Endothelial cell of umbilical vein (primary cell): Measurements from ENCODE around the gene MORC3. TPM values are rescaled to one million over a fixed set of nuclear protein-coding genes. Genes with fewer than 3 reads are reported as not detected.

ENCODE experiments used
- BruUV-seq: library from RNA; stranded (reverse); fragments of 400-500 nt; replicated peaks from 2 replicates; lab custom pipeline; 2021; lab: Mats Ljungman, UMichigan
- CTCF ChIA-PET: fragments of 300-600, 350-600 bp; sonication (Branson Sonifier 250); formaldehyde crosslinking; loops from one replicate; lab custom pipeline; 2021; ENCODE audit warnings: antibody characterized with exemption, inconsistent platforms; lab: Charles Lee
- POLR2A ChIA-PET: fragments of 300-600, 350-600 bp; sonication (Branson Sonifier 250); formaldehyde crosslinking; loops from one replicate; lab custom pipeline; 2021; ENCODE audit warnings: antibody characterized with exemption, inconsistent platforms; lab: Charles Lee
- DNase-seq: peaks from one replicate; pipeline ENCODE4 v3.0.0-alpha.2; 2011; ENCODE audit warnings: low read depth, low spot score
- FAIRE-seq: peaks from 2 replicates; lab custom pipeline; 2011; peaks lifted over from hg19 to GRCh38; lab: Jason Lieb, UNC
- H2AFZ ChIP-seq: 2 replicates; pipeline ENCODE4 v1.6.0; 2012; ENCODE audit warnings: low read depth, low read length, control low read depth, inconsistent platforms
- H3K27ac ChIP-seq: 2 replicates; pipeline ENCODE4 v1.5.1; 2011; ENCODE audit warnings: low read depth, mild to moderate bottlenecking, control low read depth, low read length, moderate library complexity; ENCODE audit not compliant: insufficient read depth
- H3K27me3 ChIP-seq, 2 experiments: 2 replicates each; pipeline versions ENCODE4 v1.6.0 to v1.6.1; 2011; ENCODE audit warnings: low read length in 2 of 2, mixed read lengths in 1 of 2; ENCODE audit not compliant: control insufficient read depth in 2 of 2, insufficient read depth in 2 of 2
- H3K36me3 ChIP-seq, 2 experiments: 2 replicates in 1 of 2; 3 replicates in 1 of 2; pipeline ENCODE4 v1.5.1; 2011; ENCODE audit warnings: low read length in 2 of 2, mild to moderate bottlenecking in 1 of 2, moderate library complexity in 1 of 2; ENCODE audit not compliant: control insufficient read depth in 2 of 2, insufficient read depth in 2 of 2; ENCODE audit errors: extremely low read depth in 1 of 2
- H3K4me1 ChIP-seq: 3 replicates; pipeline ENCODE4 v1.5.1; 2011; ENCODE audit warnings: mild to moderate bottlenecking, low read length; ENCODE audit not compliant: control insufficient read depth, insufficient read depth; ENCODE audit errors: extremely low read depth
- H3K4me2 ChIP-seq: 2 replicates; pipeline ENCODE4 v1.6.1; 2011; ENCODE audit warnings: low read length, control low read depth, mixed read lengths; ENCODE audit not compliant: insufficient read depth
- H3K4me3 ChIP-seq, 3 experiments: fragments of 200-600 bp in 1 of 3; sonication (generic), shearing (Covaris generic) in 1 of 3; replicated peaks in 1 of 3; 2 replicates each; pipeline ENCODE4 v1.5.1; 2011 to 2016; ENCODE audit warnings: control low read depth in 3 of 3, low read length in 3 of 3, mild to moderate bottlenecking in 2 of 3, inconsistent platforms in 1 of 3, low read depth in 1 of 3, moderate library complexity in 1 of 3; ENCODE audit not compliant: insufficient read depth in 1 of 3
- H3K79me2 ChIP-seq: 2 replicates; pipeline ENCODE4 v1.6.0; 2012; ENCODE audit warnings: low read length, inconsistent platforms; ENCODE audit not compliant: control insufficient read depth, insufficient read depth
- H3K9ac ChIP-seq: replicated peaks from 2 replicates; pipeline ENCODE3; 2011; ENCODE audit warnings: low read length, control low read depth; ENCODE audit not compliant: insufficient read depth; ENCODE audit errors: extremely low read depth
- H3K9me1 ChIP-seq: replicated peaks from 3 replicates; pipeline ENCODE4 v1.6.0; 2011; ENCODE audit warnings: mild to moderate bottlenecking, low read length; ENCODE audit not compliant: control insufficient read depth, insufficient read depth; ENCODE audit errors: extremely low read depth
- H3K9me3 ChIP-seq: replicated peaks from 2 replicates; pipeline ENCODE4 v1.5.1; 2012; ENCODE audit warnings: low read length, inconsistent platforms; ENCODE audit not compliant: control insufficient read depth, insufficient read depth
- H4K20me1 ChIP-seq: replicated peaks from 2 replicates; pipeline ENCODE3; 2011; ENCODE audit warnings: mild to moderate bottlenecking, low read length; ENCODE audit not compliant: control insufficient read depth, insufficient read depth; ENCODE audit errors: extremely low read depth
- EZH2 ChIP-seq: IDR thresholded peaks from 2 replicates; pipeline ENCODE4 v1.6.1; 2012; ENCODE audit warnings: borderline replicate concordance, low read depth, mild to moderate bottlenecking, moderate library complexity, low read length, inconsistent platforms; ENCODE audit not compliant: severe bottlenecking
- FOS ChIP-seq: IDR thresholded peaks from 2 replicates; pipeline ENCODE4 v1.6.1; 2011; ENCODE audit warnings: mild to moderate bottlenecking, low read length, moderate library complexity, borderline replicate concordance; ENCODE audit not compliant: insufficient read depth
- GATA2 ChIP-seq: IDR thresholded peaks from 2 replicates; pipeline ENCODE4 v1.7.0; 2011; ENCODE audit warnings: low read depth, mild to moderate bottlenecking, moderate library complexity, mixed read lengths, low read length; ENCODE audit not compliant: insufficient read length, insufficient read depth
- JUN ChIP-seq: IDR thresholded peaks from 2 replicates; pipeline ENCODE4 v1.6.1; 2011; ENCODE audit warnings: borderline replicate concordance, low read depth; ENCODE audit not compliant: insufficient read length, insufficient read depth
- MYC ChIP-seq: IDR thresholded peaks from one replicate; pipeline ENCODE4 v1.6.1; 2011; ENCODE audit warnings: mild to moderate bottlenecking, low read depth, low read length
- POLR2A ChIP-seq: IDR thresholded peaks from 2 replicates; pipeline ENCODE4 v1.6.1; 2012; ENCODE audit warnings: low read depth, mild to moderate bottlenecking, control low read depth, low read length
- POLR2AphosphoS5 ChIP-seq: IDR thresholded peaks from 2 replicates; pipeline ENCODE4 v1.6.1; 2012; ENCODE audit warnings: low read depth, mild to moderate bottlenecking, control low read depth, low read length, moderate library complexity; ENCODE audit not compliant: insufficient read depth
- dilution Hi-C: fragments of 300-500 bp; cut with MboI; formaldehyde crosslinking; loops from one replicate; pipeline ENCODE4 v1.15.0; 2019; ENCODE audit warnings: low sequenced_read_pairs; ENCODE audit not compliant: extremely low pct_ligation_motif_present
- intact Hi-C: fragments of 100-400 bp; cut with micrococcal nuclease; formaldehyde crosslinking; loops from one replicate; pipeline ENCODE4 v1.10.0; 2022
- polyA plus RNA-seq, 4 experiments: library from polyadenylated mRNA; depleted of rRNA in 3 of 4; stranded (reverse) in 3 of 4; unstranded in 1 of 4; fragments of >200 nt; gene quantifications; 2 replicates each; pipeline versions ENCODE4 v1.2.1 to v1.2.3, GENCODE V29; 2011 to 2012; ENCODE audit warnings: missing spikeins in 1 of 4
- total RNA-seq: library from RNA; stranded (reverse); gene quantifications from 2 replicates; pipeline ENCODE4 v1.2.3, GENCODE V29; 2021
- TF ChIP-seq, protein P1 (sequence below), 2 donors: IDR thresholded peaks; 1 replicate in 1 of 2; 2 replicates in 1 of 2; pipeline ENCODE4 v1.5.1; 2011; ENCODE audit warnings: low read length in 2 of 2, mild to moderate bottlenecking in 2 of 2, moderate library complexity in 2 of 2, control low read depth in 1 of 2, inconsistent platforms in 1 of 2, low read depth in 1 of 2; ENCODE audit not compliant: insufficient read depth in 1 of 2; ENCODE audit errors: extremely low read depth in 1 of 2
- TF ChIP-seq, protein P2 (sequence below): IDR thresholded peaks from 2 replicates; pipeline ENCODE4 v1.6.1; 2011; ENCODE audit not compliant: insufficient read depth, insufficient read length

The MORC3 gene
- total and polyA plus RNA-seq, 2 donors (not counting 3 experiments of a cell fraction or from before 2014, with no cell fraction given) = 7.3 to 25.3 TPM

DNA sequence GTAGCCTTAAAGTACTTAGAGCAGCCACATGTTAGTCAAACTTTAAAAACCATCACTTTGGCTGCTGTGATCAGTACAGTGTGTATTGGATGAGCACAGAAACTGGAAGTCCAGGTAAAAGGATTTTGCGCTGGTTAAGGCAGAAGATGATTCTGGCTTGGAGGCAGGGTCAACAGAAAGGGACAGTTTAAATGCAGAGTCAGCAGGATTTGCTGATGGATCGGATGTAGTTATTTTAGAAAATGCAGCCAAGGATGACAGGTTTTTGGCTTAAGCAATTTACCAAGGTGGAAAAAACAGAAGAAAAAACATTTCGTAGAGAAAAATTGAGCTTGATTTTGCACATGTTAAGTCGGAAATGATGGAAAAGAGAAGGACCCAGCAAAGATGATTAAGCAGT, 45.9 kb upstream of the MORC3 start:
- H3K36me3 ChIP-seq = peaks cover 0 to 4% of the 10 kb centered on the region in 2 experiments
- BruUV-seq = no TSS peak
- TF ChIP-seq GATA2 (no peak), EZH2 (no peak), JUN (no peak), MYC (no peak), FOS (no peak), POLR2AphosphoS5 (no peak), POLR2A (no peak)
- TF ChIP-seq, protein P1, sequence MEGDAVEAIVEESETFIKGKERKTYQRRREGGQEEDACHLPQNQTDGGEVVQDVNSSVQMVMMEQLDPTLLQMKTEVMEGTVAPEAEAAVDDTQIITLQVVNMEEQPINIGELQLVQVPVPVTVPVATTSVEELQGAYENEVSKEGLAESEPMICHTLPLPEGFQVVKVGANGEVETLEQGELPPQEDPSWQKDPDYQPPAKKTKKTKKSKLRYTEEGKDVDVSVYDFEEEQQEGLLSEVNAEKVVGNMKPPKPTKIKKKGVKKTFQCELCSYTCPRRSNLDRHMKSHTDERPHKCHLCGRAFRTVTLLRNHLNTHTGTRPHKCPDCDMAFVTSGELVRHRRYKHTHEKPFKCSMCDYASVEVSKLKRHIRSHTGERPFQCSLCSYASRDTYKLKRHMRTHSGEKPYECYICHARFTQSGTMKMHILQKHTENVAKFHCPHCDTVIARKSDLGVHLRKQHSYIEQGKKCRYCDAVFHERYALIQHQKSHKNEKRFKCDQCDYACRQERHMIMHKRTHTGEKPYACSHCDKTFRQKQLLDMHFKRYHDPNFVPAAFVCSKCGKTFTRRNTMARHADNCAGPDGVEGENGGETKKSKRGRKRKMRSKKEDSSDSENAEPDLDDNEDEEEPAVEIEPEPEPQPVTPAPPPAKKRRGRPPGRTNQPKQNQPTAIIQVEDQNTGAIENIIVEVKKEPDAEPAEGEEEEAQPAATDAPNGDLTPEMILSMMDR (IDR thresholded peaks at IDR 0.05; ENCODE audit: extremely low read depth in 1 of 2, insufficient read depth in 1 of 2, low read depth in 1 of 2, low read length in 2 of 2) = no peak
- TF ChIP-seq, protein P2, sequence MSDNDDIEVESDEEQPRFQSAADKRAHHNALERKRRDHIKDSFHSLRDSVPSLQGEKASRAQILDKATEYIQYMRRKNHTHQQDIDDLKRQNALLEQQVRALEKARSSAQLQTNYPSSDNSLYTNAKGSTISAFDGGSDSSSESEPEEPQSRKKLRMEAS = no peak
- no peaks in the 10 kb centered on the region for H3K27me3 ChIP-seq
- POLR2A ChIA-PET = no interaction called here
- no peak overlapping the region for H3K27ac ChIP-seq
- no peaks in the 10 kb centered on the region for H4K20me1 ChIP-seq
- H3K4me1 ChIP-seq = no peaks in the 10 kb centered on the region
- DNase-seq = no peak
- H3K79me2 ChIP-seq = no peaks in the 10 kb centered on the region
- H2AFZ ChIP-seq = no peak overlapping the region
- intact Hi-C loops = no loop called here
- H3K4me3 ChIP-seq = no peak overlapping the region
- no peak for FAIRE-seq
- CTCF ChIA-PET = interaction anchor here (2.1 kb wide), 1 partner anchor 11 kb away, joined by 8 read pairs; no protein-coding TSS in a partner anchor
- dilution Hi-C loops = no loop called here
- no peak overlapping the region for H3K4me2 ChIP-seq
- H3K9me3 ChIP-seq = no peaks in the 10 kb centered on the region
- no peaks in the 10 kb centered on the region for H3K9me1 ChIP-seq
- no peak overlapping the region for H3K9ac ChIP-seq
